OCI-LY1 (cell line): ENCODE data around the gene PUS10.

Experiments used
- EZH2 ChIP-seq: fragments of 200-600 bp; sonication (generic), shearing (Covaris generic); IDR thresholded peaks from 2 replicates; pipeline ENCODE4 v1.8.0; 2017; ENCODE audit warnings: borderline replicate concordance, mixed run types, mild to moderate bottlenecking, antibody characterized with exemption, low read length, moderate library complexity, mixed read lengths
- TF ChIP-seq, protein P1 (sequence below): fragments of 200-600 bp; sonication (generic), shearing (Covaris generic); IDR thresholded peaks from 2 replicates; pipeline ENCODE4 v1.5.1; 2017; ENCODE audit warnings: mild to moderate bottlenecking, antibody characterized with exemption, low read length, moderate library complexity, mixed read lengths

GRCh38 chr2:61018318-61018755 is 282 bp upstream of the PUS10 start:
- TF ChIP-seq, protein P1, sequence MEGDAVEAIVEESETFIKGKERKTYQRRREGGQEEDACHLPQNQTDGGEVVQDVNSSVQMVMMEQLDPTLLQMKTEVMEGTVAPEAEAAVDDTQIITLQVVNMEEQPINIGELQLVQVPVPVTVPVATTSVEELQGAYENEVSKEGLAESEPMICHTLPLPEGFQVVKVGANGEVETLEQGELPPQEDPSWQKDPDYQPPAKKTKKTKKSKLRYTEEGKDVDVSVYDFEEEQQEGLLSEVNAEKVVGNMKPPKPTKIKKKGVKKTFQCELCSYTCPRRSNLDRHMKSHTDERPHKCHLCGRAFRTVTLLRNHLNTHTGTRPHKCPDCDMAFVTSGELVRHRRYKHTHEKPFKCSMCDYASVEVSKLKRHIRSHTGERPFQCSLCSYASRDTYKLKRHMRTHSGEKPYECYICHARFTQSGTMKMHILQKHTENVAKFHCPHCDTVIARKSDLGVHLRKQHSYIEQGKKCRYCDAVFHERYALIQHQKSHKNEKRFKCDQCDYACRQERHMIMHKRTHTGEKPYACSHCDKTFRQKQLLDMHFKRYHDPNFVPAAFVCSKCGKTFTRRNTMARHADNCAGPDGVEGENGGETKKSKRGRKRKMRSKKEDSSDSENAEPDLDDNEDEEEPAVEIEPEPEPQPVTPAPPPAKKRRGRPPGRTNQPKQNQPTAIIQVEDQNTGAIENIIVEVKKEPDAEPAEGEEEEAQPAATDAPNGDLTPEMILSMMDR = no peak
- no peak for TF ChIP-seq EZH2
